Natural killer cell treated with Interleukin-12 subunit alpha and Interleukin-12 subunit beta and Interleukin-15 and Interleukin-18, amount 100 ng/mL, for 72 hours (primary cell): Measurements from ENCODE around the gene NCK2. TPM values are rescaled to one million over a fixed set of nuclear protein-coding genes. Genes with fewer than 3 reads are reported as not detected.

Experiments used
- ATAC-seq, 2 donors: fragments of 150-1000 bp; cut with Tn5 transposase in 1 of 2; sonication (Bioruptor Pico), chemical (Tn5 transposase) in 1 of 2; 2 replicates each; pipeline ENCODE4 v1.10.0; 2021
- DNase-seq: peaks from one replicate; pipeline ENCODE4 v3.0.0; 2022; ENCODE audit warnings: low spot score
- H3K27ac Mint-ChIP-seq, 2 donors: 1 replicate in 1 of 2; 2 replicates in 1 of 2; pipeline ENCODE4 v1.8.0; 2022; ENCODE audit warnings: mixed read lengths in 2 of 2, mild to moderate bottlenecking in 1 of 2, moderate library complexity in 1 of 2
- H3K27me3 Mint-ChIP-seq, 2 donors: 1 replicate in 1 of 2; 2 replicates in 1 of 2; pipeline ENCODE4 v1.8.0; 2022; ENCODE audit warnings: mixed read lengths in 2 of 2
- H3K36me3 Mint-ChIP-seq: one replicate; pipeline ENCODE4 v1.8.0; 2022; ENCODE audit warnings: mixed read lengths
- H3K4me1 Mint-ChIP-seq, 2 donors: 1 replicate in 1 of 2; 2 replicates in 1 of 2; pipeline ENCODE4 v1.8.0; 2022; ENCODE audit warnings: low read depth in 2 of 2, mixed read lengths in 2 of 2, mild to moderate bottlenecking in 1 of 2
- H3K4me3 Mint-ChIP-seq: one replicate; pipeline ENCODE4 v1.8.0; 2022; ENCODE audit warnings: mixed read lengths
- H3K9me3 Mint-ChIP-seq: 2 replicates; pipeline ENCODE4 v1.8.0; 2022; ENCODE audit warnings: mixed read lengths
- total RNA-seq, 2 donors: library from RNA; stranded (reverse); gene quantifications; one replicate each; pipeline ENCODE4 v1.2.3, GENCODE V29; 2022

NCK2 gene
- total RNA-seq, 2 donors from 2014 or later: 44.7 to 47.4 TPM

DNA sequence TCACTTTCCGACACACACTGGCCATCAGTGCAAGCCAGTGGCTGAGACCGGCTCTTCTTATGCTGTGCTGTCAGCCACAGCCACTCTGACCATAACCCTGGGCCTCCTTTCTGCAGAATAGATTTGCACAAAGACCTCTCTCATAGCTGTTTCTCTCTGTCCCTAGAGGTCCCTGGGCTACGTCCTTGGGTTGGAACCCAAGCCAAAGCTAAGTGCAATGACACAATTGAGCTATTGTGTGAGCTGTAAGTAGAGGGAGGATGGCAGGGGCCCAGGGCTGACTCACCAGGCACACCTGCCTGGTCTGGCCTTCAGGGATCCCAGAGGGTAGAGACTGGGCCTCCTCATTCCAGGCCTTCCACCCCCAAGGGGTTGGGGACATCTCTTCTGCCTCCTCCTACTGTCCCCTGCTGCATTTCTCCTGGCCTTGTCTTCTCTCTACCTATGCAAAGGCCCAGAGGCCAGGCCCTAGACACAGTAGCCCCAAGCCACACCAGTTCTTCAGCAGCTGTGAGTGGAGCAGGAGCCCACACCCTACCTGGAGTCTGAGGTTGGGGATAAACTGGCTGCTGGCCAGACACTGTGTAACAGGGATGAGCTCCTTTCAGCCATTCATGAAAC lies 174.6 kb downstream of the NCK2 start:
- peaks cover 0 to 11% of the 10 kb centered on the region in 2 donors for H3K4me1 Mint-ChIP-seq
- H3K9me3 Mint-ChIP-seq: peaks cover 10% of the 10 kb centered on the region
- ATAC-seq: peak in 1 of 2 donors; percentile 43
- DNase-seq: no peak
- H3K27ac Mint-ChIP-seq: no peak overlapping the region
- peaks cover 0 to 2% of the 10 kb centered on the region in 2 donors for H3K27me3 Mint-ChIP-seq
- no peaks in the 10 kb centered on the region for H3K36me3 Mint-ChIP-seq
- no peak overlapping the region for H3K4me3 Mint-ChIP-seq

DNA sequence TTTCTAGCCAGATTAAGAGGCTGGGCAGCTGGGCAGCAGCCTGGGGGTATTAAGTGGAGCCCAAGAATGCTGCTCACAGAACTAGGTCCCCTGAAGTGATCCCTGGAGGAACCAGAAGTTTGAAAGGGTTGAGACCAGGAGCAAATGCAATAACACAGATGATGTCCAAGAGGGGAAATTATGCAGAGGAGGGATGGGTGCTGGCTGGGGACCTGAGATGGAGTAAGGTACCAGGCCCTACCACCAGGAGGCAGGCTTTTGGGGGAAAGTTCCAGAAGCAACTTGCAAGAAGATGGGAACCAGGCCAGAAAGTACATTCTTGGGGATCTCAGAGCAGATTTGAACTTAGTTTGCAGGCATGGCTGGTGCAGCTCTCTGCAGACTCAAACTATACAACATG lies 175.1 kb downstream of the NCK2 start:
- H3K36me3 Mint-ChIP-seq: no peaks in the 10 kb centered on the region

GRCh38 chr2:105924271-105924670 lies 179.6 kb downstream of the NCK2 start:
- Mint-ChIP-seq H3K4me1 (peaks cover 0 to 9% of the 10 kb centered on the region in 2 donors), H3K36me3 (no peaks in the 10 kb centered on the region), H3K9me3 (peaks cover 4% of the 10 kb centered on the region), H3K27me3 (peaks cover 0 to 3% of the 10 kb centered on the region in 2 donors), H3K4me3 (no peak overlapping the region), H3K27ac (no peak overlapping the region)
- DNase-seq: no peak
- ATAC-seq: no peak

More for the DNA sequence above, 175.1 kb downstream of the NCK2 start:
- Mint-ChIP-seq H3K4me3 (no peak overlapping the region), H3K9me3 (peaks cover 8% of the 10 kb centered on the region), H3K27ac (no peak overlapping the region), H3K4me1 (peaks cover 0 to 12% of the 10 kb centered on the region in 2 donors), H3K27me3 (peaks cover 0 to 3% of the 10 kb centered on the region in 2 donors)
- no peak for DNase-seq
- ATAC-seq: peak in 1 of 2 donors; percentile 65

DNA sequence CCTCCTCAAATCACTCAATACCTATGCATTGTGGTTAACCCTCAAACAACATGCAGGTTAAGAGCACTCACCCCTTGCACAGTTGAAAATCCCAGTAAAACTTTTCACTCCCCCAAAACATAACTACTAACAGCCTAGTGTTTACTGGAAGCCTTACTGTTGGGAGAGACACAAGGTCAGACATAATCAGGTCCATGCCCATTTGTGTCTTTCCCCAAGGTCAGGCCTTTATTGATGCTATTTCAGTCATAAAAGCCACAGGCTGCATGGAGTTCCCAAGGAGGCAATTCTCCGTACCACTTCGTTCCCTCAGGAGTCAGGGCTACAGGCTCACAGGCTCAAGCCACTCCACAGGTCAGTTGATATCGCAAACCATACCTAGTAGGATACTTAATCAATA lies 180.2 kb downstream of the NCK2 start:
- Mint-ChIP-seq H3K36me3 (no peaks in the 10 kb centered on the region), H3K9me3 (peaks cover 4% of the 10 kb centered on the region), H3K27me3 (peaks cover 0 to 3% of the 10 kb centered on the region in 2 donors), H3K4me1 (peaks cover 0 to 11% of the 10 kb centered on the region in 2 donors), H3K27ac (no peak overlapping the region), H3K4me3 (no peak overlapping the region)
- ATAC-seq (no peak), DNase-seq (no peak)

GRCh38 chr2:105925390-105925789 lies 180.7 kb downstream of the NCK2 start:
- Mint-ChIP-seq H3K27me3 (peaks cover 0 to 3% of the 10 kb centered on the region in 2 donors), H3K36me3 (no peaks in the 10 kb centered on the region), H3K9me3 (peaks cover 4% of the 10 kb centered on the region), H3K4me1 (peaks cover 0 to 11% of the 10 kb centered on the region in 2 donors), H3K27ac (no peak overlapping the region), H3K4me3 (no peak overlapping the region)
- no peak for DNase-seq
- no peak for ATAC-seq

GRCh38 chr2:105926960-105927678 lies 182.4 kb downstream of the NCK2 start:
- H3K9me3 Mint-ChIP-seq: peaks cover 3% of the 10 kb centered on the region
- H3K27ac Mint-ChIP-seq: peak overlapping the region in 1 of 2 donors; percentile 50
- H3K36me3 Mint-ChIP-seq: no peaks in the 10 kb centered on the region
- DNase-seq (no peak), ATAC-seq (no peak)
- peaks cover 0 to 3% of the 10 kb centered on the region in 2 donors for H3K27me3 Mint-ChIP-seq
- peaks cover 0 to 11% of the 10 kb centered on the region in 2 donors for H3K4me1 Mint-ChIP-seq
- H3K4me3 Mint-ChIP-seq: no peak overlapping the region

- H3K36me3 Mint-ChIP-seq: no peaks in the 10 kb centered on the region
- DNase-seq: no peak
- peaks cover 0 to 5% of the 10 kb centered on the region in 2 donors for H3K27me3 Mint-ChIP-seq
- no peak for ATAC-seq
- H3K4me1 Mint-ChIP-seq: peaks cover 0 to 11% of the 10 kb centered on the region in 2 donors
- no peaks in the 10 kb centered on the region for H3K9me3 Mint-ChIP-seq
- no peak overlapping the region for H3K4me3 Mint-ChIP-seq
- no peak overlapping the region for H3K27ac Mint-ChIP-seq
Observed at GRCh38 chr2:105928086-105928485, 183.4 kb downstream of the NCK2 start.

DNA sequence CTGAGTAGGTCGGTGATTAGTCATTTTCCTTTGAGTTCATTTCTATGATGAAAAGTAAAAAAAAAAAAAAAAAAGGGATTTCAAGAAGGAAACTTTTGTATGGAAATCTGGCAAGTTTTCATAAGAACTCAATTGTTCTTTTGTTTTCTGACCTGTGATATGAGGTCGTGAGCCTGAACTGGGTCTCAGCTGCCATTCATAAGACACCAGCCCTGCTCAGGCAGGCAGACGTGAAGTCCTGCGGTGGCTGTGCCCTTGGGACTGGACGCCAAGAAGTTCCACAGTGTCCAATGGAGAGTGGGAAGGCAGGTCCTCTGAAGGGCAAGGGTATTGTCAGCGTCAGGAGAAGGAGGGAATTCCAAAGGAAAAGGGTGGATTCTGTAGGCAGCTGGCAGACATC lies 183.9 kb downstream of the NCK2 start:
- no peak for DNase-seq
- no peaks in the 10 kb centered on the region for H3K9me3 Mint-ChIP-seq
- H3K4me1 Mint-ChIP-seq: peaks cover 0 to 11% of the 10 kb centered on the region in 2 donors

GRCh38 chr2:105929516-105929915 lies 184.8 kb downstream of the NCK2 start:
- H3K4me1 Mint-ChIP-seq: peaks cover 0 to 8% of the 10 kb centered on the region in 2 donors
- no peak overlapping the region for H3K27ac Mint-ChIP-seq
- no peak overlapping the region for H3K4me3 Mint-ChIP-seq
- H3K9me3 Mint-ChIP-seq: no peaks in the 10 kb centered on the region
- no peak for DNase-seq
- peaks cover 0 to 2% of the 10 kb centered on the region in 2 donors for H3K27me3 Mint-ChIP-seq
- H3K36me3 Mint-ChIP-seq: no peaks in the 10 kb centered on the region
- peak in 1 of 2 donors; percentile 50 for ATAC-seq

More for the DNA sequence above, 183.9 kb downstream of the NCK2 start:
- Mint-ChIP-seq H3K36me3 (no peaks in the 10 kb centered on the region), H3K4me3 (no peak overlapping the region), H3K27ac (no peak overlapping the region), H3K27me3 (peaks cover 0 to 5% of the 10 kb centered on the region in 2 donors)
- ATAC-seq: no peak

DNA sequence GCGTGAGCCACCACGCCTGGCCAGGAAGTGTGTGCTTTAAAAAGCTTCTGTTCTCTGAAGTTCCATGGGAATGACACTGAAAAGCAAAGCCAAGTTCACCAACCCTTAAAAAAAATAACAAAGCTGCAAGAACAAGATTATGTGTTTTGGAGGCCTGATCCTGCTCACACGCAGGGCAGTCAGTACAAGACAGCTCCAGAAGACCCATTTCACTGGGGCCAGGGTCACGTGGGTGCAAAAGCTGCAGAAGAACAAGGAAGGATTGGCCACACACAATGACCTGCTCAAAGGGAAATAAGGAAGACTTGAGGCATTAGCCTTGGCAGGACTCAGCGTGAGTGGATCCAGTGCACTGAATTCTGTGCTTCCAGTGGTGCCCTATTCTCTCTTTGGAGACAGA lies 187.9 kb downstream of the NCK2 start:
- Mint-ChIP-seq H3K27ac (no peak overlapping the region), H3K4me1 (peaks cover 0 to 7% of the 10 kb centered on the region in 2 donors), H3K27me3 (peaks cover 0 to 2% of the 10 kb centered on the region in 2 donors), H3K4me3 (no peak overlapping the region), H3K36me3 (no peaks in the 10 kb centered on the region), H3K9me3 (no peaks in the 10 kb centered on the region)
- ATAC-seq (no peak), DNase-seq (no peak)

DNA sequence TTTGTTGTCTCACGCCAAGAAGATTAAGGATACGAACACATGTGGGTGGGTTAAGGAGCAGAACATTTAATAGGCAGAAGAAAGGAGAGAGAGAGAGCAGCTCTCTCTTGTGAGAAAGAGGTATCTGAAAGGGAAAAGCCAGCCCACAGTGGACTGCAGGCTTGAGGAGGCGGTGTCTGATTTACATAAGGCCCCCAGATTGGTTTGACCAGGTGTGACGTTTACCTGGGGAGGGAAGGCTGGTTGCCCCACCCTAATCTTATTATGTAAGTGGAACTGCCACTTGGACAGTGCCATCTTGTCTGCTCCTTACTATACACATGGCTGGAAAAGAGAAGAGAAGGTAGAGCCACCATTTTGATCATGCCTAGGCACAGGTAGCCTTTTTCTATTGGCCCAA lies 189.2 kb downstream of the NCK2 start:
- Mint-ChIP-seq H3K4me1 (peaks cover 0 to 2% of the 10 kb centered on the region in 2 donors), H3K4me3 (no peak overlapping the region), H3K9me3 (no peaks in the 10 kb centered on the region), H3K36me3 (no peaks in the 10 kb centered on the region), H3K27me3 (peaks cover 0 to 2% of the 10 kb centered on the region in 2 donors), H3K27ac (no peak overlapping the region)
- no peak for DNase-seq
- ATAC-seq: no peak

DNA sequence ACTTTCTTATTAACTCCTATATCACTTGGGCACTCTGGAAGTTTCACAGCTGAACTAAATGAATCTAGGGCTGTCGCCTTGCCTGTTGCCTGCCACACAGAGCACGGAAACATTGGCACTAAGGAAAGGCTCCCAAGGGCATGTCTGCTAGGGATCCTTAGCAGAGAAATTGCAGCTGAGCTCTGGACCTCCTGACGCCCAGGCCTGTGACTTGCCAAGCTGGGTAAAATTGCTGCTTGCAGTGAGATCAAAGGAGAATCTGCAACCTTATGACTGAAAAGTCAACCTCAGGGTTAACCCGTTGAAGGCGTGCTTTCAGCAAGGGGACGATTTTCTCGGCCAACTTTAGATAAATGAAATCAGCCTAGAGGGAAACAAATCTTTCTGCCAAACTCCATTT lies 189.8 kb downstream of the NCK2 start:
- Mint-ChIP-seq H3K27me3 (peaks cover 0 to 2% of the 10 kb centered on the region in 2 donors), H3K27ac (no peak overlapping the region), H3K9me3 (no peaks in the 10 kb centered on the region), H3K4me3 (no peak overlapping the region), H3K4me1 (peaks cover 0 to under 1% of the 10 kb centered on the region in 2 donors), H3K36me3 (no peaks in the 10 kb centered on the region)
- ATAC-seq (no peak), DNase-seq (no peak)

DNA sequence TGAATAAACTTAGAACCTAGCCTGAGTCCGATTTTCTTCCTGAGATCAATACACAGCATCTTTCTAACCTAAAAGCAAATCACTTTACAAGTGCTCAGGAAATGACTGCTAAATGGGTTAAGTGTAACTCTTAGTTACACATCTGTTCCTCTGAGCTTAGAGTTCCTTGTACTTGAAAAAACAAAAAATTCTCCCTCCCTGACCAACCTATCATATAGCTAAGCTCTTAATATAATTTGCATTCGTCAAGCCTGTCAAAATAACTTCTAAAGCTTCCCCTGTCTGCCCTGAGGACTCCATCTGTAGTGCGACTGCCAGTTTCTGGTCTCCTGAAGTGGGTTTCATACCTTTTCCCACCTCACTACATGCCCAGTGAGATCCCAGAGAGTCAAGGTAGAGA lies 190.4 kb downstream of the NCK2 start:
- Mint-ChIP-seq H3K27me3 (peaks cover 0 to 2% of the 10 kb centered on the region in 2 donors), H3K4me1 (no peaks in the 10 kb centered on the region), H3K9me3 (no peaks in the 10 kb centered on the region), H3K4me3 (no peak overlapping the region), H3K27ac (no peak overlapping the region), H3K36me3 (no peaks in the 10 kb centered on the region)
- no peak for DNase-seq
- no peak for ATAC-seq

DNA sequence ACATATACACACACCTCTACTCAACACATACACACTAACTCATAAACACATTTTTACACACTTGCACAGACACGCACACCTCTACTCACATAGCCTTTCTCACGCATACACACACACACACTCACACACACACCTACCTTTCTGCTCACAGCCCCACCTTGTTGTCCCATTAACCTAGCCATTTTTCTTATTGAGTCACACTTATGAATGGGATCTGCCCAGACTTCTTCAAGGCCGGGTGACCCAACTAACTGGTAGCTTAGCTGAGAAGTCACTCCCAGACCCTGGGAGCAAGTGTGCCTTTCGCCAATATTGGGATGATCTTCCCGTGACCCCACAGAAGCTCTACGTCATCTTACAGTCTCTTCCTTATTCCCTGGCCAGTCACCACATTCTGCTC lies 192.2 kb downstream of the NCK2 start:
- H3K4me1 Mint-ChIP-seq: no peaks in the 10 kb centered on the region
- no peak for ATAC-seq
- no peak overlapping the region for H3K4me3 Mint-ChIP-seq
- DNase-seq: no peak
- peaks cover 0 to 2% of the 10 kb centered on the region in 2 donors for H3K27me3 Mint-ChIP-seq
- H3K9me3 Mint-ChIP-seq: no peaks in the 10 kb centered on the region
- H3K27ac Mint-ChIP-seq: no peak overlapping the region
- no peaks in the 10 kb centered on the region for H3K36me3 Mint-ChIP-seq
